NCI-H2227 treated with DMSO at 0.1 percent for 48 hours (cell line): ENCODE measurements around the gene EFCAB3.
"Not testable (repeated sequence)": the region's sequence is repeated elsewhere in the genome, so short reads cannot be mapped to it uniquely, and the experiment has no call there.

Experiments
- DNase-seq: peaks from one replicate; lab custom pipeline; 2025; lab: John Stamatoyannopoulos, UW

EFCAB3 gene

DNA sequence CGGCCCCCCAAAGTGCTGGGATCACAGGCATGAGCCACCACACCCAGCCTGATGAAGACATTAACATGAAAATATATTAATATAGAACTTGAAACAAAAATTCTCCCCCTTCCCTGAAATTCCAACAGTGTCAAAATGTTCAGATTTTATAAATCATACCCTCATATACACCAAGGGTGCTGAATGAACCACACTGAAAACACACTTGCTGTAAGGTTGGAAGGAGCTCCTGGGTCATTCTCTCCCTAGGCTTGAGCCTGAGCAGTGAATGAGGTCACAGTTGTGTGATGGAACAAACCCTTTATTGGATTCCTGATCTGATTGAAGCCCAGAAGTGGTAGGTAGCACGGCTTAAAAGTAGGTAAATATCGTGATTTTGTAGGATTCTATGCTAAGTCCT is at the start of gene EFCAB3:
Gene EFCAB3 (plus strand): TSS at position 301 of the 400 bp plus-strand sequence. CDS start 2,427 bp downstream, outside the sequence.
- DNase-seq: no peak

DNA sequence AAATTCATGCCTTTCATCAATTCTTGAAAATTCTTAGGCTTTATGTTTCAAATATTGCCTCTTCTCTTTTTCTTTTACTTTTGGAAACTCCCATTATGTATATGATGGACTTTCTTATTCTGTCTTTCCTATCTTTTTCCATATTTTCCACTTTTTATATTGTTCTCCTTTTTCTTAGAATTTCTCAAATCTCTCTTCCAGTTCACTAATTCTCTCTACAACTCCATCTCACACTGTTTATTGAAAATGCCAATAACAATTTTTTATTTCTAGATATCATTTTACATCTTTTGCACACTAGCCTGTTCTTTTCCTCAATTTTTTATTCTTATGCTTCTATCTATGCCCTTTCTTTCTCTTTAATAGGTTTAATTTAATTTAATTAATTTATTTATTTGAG is 43.8 kb upstream of the EFCAB3 start:
- no peak for DNase-seq

DNA sequence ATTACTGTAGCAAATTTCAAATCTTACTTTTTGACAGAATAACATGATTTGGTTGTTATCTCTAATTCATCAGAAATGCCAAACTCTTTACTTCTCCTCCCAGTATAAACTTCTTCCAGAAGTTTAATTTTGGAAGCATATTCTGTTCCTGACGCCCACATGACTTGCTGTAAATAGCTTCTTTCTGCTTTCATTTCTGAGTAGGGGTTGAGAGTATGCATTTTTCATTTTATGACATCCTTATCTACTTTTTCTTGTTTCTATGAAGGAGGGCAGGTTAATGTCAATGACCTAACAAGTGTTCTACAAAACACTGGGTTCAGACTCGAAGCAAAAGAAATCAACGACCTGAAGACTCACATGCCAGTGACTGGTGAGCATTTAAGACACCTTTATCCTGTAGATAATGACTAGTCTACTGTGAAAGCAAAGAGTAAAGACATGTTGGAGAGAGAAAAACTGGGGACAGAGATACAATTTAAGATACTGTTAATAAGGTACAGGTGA is 36.5 kb upstream of the EFCAB3 start:
- DNase-seq: no peak

DNA sequence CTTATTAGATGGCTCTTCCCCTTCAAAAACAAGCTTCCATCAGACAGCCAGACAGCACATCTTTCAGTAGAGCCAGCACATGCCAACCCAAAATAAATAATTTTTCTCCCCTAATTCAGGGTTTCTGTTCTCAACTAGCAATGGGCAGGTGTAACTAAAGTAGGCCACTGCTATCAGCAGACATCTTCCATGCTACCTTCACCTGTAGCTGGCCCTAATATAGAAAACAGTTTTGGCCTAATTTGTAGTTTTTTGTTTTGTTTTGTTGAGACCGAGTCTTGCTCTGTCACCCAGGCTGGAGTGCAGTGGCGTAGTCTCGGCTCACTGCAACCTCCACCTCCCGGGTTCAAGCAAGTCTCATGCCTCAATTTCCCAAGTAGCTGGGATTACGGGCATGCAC is 29.2 kb upstream of the EFCAB3 start:
- DNase-seq: no peak

DNA sequence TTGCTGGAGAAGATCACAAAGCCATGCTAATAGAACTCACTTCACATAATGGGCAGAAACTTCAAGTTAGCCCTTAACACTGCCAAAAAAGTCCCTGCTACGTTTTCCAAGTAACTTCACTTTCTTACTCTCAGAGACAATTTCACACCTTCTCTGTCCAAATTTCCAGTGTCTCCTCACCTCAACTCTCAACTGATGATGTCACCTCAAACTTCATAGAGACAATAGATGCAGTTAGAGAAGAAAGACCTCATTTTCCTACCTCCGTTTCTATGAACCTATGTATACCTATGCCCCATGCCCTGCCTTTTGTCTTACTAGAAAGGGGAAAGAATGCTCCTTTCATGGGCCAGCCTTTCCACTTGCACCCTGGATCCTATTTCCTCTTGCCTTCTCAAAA is 14.2 kb upstream of the EFCAB3 start:
- DNase-seq: no peak

DNA sequence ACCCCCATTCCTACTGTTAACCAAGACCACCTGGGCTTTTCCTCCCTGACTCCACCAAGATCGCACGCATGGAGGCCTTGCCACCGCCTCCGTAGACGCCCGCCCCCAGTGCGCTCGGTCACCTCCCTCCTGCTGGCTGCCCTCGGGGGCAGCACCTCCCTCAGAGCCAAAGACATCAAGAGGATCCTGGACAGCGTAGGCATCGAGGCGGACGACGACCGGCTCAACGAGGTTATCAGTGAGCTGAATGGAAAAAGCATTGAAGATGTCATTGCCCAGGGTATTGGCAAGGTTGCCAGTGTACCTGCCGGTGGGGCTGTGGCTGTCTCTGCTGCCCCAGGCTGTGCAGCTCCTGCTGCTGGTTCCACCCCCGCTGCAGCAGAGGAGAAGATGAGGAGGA is 1.2 kb downstream of the EFCAB3 start:
- DNase-seq: no peak

DNA sequence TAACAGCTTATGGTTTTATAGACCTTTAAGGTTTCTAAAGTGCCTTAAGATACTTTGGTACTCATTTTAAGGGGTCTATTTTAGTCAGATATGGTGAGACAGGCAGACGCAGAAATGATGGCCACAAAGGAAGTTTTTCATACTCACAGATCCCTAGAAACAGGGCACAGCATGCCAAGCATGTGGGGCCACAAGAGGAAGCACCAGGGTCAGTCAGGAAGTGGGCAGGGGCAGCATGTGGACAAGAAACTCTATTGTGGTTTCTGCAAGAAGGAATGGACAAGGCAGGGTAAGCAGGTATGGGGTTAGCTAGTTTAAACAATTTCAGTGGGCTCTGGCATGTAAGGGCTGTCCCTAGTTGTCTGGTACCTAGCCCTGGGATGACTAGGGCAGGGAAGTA is 8.5 kb downstream of the EFCAB3 start:
- no peak for DNase-seq

DNA sequence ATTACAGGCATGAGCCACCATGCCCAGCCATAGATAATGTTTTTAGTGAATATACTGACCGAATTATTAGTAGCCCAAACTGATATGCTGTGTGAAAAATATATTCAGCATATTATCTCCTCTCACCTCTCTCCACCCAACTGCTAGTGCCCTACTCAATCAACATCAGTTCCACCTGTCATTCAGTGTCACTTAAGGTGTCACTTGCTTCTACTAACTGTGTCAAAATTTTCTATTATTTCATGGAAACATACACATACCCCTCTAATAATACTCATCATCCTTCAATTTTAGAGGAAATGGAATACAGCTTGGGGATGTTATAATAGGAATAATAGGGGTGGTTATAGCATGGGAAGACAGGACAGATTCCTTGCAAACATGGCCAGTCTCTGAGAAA is 12.6 kb downstream of the EFCAB3 start:
- DNase-seq: no peak

DNA sequence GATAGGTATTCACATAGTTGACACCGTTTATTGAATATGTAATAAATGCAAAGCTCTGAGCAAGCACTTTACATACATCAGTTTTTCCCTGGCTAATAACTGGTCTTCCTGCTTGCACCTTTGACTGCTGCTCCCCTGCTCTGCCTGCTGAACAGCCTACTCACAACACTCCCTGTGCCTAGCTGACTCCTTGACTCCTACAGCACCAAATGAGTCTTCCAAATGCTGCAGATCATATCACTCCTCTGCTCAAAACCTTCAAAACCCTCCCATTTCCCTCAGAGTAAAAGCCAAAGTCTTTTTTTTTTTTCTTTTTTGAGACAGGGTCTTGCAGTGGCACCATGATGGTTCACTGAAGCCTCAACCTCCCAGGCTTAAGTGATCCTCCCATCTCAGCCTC is 18.5 kb downstream of the EFCAB3 start:
- no peak for DNase-seq

DNA sequence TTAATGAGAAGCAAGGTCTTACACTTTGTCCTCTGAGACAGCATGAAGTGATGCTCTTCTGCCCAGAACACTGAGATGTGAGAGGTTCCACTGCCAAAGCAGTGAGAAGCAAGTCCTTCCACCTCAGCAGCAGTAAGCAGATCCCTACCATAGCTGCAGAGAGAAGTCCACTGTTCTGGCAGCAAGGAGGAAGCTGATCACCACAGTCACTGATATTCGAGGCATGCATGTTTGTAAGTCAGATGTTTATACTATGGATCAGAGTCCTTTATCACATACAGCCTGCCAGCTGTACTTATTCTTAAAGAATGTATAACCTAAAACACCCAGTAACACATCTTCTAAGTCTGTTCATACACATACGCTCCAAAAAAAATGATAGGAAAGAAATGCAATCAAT is 25.1 kb downstream of the EFCAB3 start:
- no peak for DNase-seq

DNA sequence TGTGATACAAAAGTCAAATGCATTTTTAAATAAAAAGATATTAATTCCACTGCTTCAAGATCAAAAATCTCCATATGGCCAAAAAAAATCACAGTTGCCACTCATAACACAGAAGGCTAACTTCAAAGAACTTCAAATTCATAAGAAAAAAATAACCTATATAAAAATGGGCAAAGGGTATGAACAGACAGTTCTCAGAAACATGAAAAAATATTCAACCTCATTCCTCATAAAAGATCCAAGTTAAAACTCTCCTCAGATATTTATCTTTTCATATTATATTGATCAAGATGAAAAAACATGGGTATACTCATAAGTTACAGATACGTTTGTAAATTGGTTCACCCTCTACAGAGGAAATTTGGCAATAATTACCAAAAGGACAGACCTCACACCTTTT is 32.7 kb downstream of the EFCAB3 start:
- DNase-seq: not testable (repeated sequence)

DNA sequence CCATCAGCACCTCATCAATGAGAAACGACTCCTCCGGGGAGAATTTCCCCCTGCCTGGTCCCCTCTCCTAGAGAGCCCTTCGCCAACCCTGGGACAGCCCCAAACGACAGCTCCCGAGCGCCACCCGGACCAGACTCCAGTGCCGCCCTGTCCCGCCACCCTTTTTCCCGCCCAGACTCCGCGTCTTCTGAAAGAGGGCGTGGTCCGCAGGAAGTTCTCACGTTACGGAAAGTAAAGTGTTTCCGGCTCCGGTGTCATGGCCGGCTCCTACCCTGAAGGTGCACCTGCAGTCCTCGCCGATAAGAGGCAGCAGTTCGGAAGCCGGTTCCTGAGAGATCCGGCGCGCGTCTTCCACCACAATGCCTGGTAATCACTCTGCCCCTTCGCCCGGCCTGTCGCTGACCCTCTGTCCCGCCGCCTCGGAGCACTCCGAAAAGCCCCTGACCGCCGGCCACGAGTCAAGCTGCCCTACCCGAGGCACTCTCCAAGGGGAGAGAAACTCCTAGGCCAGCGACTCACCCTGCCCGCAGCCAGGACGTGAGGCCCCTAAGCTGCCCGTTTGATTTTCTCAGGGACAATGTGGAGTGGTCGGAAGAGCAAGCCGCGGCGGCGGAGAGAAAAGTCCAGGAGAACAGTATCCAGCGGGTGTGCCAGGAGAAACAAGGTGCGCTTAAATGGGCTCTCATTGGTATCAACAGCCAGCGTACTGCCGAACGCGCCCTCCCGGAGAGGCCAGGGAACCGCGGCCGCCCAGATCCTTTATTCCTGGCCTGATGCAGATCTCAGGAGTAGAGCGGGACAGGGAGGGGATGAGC is 43.5 kb downstream of the EFCAB3 start, which contains the start of gene METTL2A:
Gene METTL2A (plus strand): TSS at position 251 of the 815 bp plus-strand sequence. CDS start 6 bp downstream, at position 257.
- DNase-seq: peak; percentile 90

DNA sequence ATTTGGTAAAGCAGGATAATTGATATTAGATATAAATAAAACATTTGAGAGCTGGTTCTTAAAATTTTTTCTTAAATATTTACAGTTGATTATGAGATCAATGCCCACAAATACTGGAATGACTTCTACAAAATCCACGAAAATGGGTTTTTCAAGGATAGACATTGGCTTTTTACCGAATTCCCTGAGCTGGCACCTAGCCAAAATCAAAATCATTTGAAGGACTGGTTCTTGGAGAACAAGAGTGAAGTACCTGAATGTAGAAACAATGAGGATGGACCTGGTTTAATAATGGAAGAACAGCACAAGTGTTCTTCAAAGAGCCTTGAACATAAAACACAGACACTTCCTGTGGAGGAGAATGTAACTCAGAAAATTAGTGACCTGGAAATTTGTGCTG is 45.9 kb downstream of the EFCAB3 start:
- not testable (repeated sequence) for DNase-seq

DNA sequence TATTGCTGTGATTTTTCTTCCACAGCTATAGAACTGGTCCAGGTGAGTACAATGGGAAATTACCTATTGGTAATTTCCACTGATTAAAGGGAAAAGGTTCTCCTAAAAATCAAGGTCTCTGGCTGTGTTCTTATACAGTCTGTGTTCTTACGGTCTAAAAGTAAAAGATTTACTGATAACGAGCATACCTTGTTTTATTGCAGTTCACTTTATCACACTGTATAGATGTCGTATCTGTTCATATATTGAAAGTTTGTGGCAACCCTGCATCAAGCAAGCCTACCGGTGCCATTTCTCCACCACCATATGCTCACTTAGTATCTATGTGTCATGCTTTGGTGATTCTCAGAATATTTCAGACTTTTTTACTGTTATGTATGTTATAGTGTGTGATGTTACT is 54.9 kb downstream of the EFCAB3 start:
- not testable (repeated sequence) for DNase-seq

DNA sequence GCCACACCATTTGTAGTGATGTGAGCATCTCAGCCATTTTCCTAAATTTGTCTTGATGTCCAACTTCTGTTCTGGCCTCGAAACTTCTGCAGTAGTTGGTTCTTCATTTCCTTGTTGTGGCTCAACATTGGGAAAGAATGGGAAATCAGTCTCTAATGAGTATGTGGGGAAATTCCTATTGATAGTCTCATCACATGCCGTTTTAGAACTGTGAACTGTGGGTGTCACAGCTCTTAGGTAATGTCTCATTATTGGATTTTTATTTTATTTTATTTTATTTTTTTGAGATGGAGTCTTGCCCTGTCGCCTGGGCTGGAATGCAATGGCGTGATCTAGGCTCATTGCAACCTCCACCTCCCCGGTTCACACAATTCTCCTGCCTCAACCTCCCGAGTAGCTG is 60.8 kb downstream of the EFCAB3 start:
- DNase-seq: not testable (repeated sequence)

DNA sequence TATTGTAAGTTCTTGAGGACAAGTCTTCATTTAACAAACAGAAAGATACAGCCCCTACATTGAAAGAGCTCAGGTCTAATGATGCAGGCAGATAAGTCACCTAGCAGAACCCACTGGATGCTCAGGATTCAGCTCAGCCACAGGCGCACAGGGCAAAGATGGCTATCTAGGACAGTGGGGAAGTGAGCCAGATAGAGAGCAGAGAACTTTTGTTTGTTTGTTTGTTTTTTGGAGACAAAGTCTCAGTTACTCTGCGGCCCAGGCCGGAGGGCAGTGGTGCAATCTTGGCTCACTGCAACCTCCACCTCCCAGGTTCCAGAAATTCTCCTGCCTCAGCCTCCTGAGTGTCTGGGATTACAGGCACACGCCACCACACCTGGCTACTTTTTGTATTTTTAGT is 63.7 kb downstream of the EFCAB3 start:
- no peak for DNase-seq

DNA sequence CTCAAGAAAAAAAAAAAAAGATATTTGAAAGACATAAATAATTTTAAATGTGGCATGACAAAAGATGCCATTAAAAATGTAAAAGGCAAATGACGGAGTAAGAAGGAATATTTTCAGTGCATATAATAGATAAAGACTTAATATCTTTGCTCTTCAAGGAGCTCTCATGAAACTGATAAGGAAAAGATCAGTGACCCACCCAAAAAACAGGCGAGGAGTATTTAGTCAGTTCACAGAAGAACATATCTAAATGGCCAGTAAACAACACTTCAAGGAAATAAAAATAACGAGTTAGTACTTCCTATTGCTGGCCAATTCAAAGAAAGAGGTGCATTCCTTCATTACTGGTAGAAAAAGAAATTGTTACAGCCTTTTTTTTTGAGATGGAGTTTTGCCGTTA is 65.4 kb downstream of the EFCAB3 start:
- not testable (repeated sequence) for DNase-seq

DNA sequence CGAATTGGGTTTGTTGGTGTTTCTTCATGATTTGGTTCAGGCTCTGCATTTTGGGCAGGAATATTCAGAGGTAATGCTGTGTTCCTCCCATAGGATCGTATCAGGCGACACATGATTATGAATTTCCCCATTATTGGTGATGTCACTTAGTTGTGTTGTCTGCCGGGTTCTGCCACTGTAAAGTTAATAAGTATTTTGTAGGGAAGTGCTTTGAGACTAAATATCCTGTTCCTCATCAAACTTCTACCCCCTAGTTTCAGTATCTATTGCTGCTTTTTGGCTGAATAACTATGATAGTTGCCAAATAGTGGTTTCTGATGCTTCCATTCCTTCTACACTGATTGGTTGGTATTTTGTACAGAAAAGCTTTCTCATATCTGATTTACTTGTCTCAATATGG is 71.8 kb downstream of the EFCAB3 start:
- DNase-seq: not testable (repeated sequence)

DNA sequence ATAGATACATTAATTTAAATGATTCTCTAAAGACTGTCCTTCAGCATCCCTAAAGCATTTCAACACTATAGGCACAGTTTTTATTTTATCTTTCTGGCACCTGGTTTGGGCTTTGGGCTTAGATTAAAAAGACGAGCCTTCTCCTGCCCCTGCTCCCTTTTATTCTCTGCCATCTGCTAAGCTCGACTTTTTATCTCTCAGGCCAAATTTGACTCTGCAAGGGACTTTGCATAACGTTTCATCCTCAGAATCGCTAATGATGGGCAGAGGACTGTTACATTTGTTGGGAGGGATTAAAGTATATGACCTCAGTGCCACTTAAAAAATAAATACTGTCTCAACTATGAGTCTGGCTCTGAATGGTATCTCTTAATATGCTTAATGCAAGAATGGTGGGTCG is 72.7 kb downstream of the EFCAB3 start:
- DNase-seq: not testable (repeated sequence)

DNA sequence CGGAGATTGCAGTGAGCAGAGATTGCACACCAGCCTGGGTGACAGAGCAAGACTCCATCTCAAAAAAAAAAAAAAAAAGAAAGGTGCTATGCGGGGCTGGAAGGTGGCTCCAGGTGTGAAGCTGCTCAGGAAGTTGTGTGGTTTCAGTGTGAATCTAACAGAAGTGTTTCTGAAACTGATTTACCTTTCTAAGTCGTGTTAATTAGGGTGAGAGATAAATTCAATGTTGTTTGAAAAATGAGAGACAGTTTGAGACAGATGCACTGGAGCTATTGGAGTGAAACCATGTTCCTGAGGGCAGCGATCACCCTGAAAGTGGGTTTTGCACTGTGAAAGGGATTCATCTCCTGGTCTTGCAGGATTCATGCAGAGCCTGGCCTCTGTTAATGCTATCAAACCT is 73.3 kb downstream of the EFCAB3 start:
- not testable (repeated sequence) for DNase-seq

DNA sequence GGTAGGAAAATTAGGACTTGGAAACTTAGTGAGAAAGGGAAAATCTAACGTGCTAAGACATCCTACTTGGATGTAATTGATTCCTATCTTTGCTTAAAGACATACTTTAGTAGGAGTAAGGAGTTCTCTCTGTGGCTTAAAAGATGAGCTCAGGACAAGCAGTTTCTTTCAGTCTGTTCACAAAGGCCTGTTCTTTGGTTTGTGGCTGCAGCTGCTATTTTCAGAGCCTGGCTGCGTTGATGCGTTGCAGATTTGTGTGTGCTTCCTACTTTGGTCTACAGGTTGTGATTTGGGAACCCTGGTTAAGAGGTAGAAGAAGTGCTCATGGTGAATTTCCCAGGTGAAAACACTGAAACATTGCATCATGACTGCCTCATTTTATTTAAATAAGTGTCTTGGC is 73.8 kb downstream of the EFCAB3 start:
- not testable (repeated sequence) for DNase-seq

DNA sequence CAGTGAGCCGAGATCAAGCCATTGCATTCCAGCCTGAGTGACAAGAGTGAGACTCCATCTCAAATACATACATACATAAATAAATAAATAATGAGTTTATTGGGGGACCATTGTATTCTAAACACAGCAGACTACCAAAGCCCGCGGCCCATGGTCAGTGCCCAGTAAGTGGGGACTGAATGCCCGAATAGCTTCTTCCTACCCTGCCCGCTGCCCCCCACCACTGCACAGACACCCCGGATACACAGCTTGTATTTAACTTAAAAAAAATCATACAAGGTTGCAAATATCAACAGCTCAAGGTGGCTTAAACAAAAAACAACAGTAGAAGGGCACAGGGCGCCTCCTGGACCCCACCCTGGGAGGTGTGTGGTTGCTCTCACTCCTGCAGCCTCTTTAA is 75.7 kb downstream of the EFCAB3 start:
- DNase-seq: no peak

DNA sequence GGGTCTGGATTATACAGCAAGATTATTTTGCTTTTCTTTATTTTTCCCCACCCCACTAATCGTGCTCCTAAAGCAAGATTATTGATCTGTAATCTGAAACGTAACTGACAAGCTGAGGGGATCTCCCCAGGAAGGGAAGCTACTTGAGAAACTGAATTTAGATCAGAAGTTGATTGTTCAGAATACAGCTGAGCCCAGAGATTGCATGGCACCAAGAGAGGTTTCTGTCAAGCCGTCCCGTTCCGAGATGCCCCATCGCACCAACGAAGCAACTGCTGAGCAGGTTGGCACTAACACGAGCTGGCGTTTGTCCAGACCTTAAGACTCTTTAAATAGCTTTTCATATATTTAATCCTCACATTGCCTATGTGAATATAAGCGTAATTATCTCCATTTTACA is 78.1 kb downstream of the EFCAB3 start:
- DNase-seq: not testable (repeated sequence)

DNA sequence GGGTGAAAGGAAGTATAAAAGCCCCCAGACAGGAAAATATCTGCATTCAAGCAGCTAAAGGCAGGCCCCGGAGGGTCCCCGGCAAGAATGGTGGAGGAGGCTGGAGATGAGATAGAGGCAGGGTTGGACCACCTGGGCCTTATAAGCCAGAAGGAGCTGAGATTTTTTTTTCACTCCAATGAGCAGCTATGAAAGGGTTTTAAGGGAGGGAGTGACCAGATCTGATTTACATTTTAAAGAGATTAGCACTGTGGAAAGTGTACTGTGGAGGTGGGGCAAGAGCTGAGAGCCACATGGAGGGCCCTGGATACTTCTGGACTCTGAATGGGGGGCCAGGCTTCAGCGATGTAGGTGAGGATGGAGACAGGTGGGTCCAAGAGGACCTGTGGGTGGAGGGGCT is 84.1 kb downstream of the EFCAB3 start:
- DNase-seq: not testable (repeated sequence)
